ENCODE data around the gene ASB13.

DNA sequence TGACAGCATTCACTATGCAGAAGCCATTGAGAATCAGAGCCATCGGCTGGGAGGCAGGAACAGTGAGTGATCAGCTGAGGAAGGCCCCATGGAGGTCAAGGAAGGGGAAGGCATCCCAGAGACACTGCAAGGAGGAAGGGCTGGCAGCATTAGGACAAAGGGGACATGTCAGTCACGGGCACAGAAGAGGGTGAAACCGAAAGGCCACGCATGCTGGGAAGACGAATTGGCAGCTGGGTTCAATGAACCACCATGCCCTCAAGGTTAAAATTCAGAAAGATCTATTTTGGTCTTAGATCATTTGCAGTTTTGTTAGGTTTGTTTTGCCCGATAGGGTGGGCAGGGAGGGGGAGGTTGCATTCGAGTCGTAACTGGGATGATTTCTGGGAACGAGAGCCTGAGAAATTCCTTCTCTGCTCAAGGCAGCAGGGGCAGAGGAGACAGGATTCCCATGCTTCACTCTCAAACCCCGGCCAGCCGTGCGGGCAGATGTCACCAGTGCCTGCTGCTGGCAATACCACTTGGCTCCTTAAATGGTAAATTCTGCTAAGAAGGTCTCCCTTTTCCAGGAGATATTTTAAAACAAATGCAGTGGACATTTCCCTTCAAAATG is 57.7 kb downstream of the ASB13 start:
- TF ChIP-seq, protein P1, sequence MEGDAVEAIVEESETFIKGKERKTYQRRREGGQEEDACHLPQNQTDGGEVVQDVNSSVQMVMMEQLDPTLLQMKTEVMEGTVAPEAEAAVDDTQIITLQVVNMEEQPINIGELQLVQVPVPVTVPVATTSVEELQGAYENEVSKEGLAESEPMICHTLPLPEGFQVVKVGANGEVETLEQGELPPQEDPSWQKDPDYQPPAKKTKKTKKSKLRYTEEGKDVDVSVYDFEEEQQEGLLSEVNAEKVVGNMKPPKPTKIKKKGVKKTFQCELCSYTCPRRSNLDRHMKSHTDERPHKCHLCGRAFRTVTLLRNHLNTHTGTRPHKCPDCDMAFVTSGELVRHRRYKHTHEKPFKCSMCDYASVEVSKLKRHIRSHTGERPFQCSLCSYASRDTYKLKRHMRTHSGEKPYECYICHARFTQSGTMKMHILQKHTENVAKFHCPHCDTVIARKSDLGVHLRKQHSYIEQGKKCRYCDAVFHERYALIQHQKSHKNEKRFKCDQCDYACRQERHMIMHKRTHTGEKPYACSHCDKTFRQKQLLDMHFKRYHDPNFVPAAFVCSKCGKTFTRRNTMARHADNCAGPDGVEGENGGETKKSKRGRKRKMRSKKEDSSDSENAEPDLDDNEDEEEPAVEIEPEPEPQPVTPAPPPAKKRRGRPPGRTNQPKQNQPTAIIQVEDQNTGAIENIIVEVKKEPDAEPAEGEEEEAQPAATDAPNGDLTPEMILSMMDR (IDR thresholded peaks at IDR 0.05) = no peak
- no peak for TF ChIP-seq POLR2AphosphoS5 (IDR thresholded peaks at IDR 0.05)
